ENCODE measurements around the gene HNRNPLL. TPM values are rescaled to one million over a fixed set of nuclear protein-coding genes. Genes with fewer than 3 reads are reported as not detected.

Gene HNRNPLL
- total and polyA plus RNA-seq, 2 of the 8 experiments (the other 6 are each of a cell fraction or from before 2014, with no cell fraction given) = 18.6 to 69.3 TPM

DNA sequence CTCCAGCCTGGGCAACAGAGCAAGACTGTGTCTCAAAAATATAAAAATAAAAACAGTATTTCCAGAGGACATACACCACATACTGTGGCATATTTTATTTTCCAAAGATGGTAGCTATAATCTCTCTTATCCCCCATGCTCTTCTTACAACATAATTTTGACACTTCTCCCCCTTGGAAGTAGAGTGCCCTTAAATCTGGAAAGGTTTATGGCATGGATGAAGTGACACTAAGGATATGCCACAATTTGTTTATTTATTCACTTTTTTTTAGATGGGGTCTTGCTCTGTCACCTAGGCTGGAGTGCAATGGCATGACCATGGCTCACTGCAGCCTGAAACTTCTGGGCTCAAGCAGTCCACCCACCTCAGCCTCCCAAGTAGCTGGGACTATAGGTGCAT lies 56.7 kb downstream of the HNRNPLL start (continued):
- TF ChIP-seq, protein P1, sequence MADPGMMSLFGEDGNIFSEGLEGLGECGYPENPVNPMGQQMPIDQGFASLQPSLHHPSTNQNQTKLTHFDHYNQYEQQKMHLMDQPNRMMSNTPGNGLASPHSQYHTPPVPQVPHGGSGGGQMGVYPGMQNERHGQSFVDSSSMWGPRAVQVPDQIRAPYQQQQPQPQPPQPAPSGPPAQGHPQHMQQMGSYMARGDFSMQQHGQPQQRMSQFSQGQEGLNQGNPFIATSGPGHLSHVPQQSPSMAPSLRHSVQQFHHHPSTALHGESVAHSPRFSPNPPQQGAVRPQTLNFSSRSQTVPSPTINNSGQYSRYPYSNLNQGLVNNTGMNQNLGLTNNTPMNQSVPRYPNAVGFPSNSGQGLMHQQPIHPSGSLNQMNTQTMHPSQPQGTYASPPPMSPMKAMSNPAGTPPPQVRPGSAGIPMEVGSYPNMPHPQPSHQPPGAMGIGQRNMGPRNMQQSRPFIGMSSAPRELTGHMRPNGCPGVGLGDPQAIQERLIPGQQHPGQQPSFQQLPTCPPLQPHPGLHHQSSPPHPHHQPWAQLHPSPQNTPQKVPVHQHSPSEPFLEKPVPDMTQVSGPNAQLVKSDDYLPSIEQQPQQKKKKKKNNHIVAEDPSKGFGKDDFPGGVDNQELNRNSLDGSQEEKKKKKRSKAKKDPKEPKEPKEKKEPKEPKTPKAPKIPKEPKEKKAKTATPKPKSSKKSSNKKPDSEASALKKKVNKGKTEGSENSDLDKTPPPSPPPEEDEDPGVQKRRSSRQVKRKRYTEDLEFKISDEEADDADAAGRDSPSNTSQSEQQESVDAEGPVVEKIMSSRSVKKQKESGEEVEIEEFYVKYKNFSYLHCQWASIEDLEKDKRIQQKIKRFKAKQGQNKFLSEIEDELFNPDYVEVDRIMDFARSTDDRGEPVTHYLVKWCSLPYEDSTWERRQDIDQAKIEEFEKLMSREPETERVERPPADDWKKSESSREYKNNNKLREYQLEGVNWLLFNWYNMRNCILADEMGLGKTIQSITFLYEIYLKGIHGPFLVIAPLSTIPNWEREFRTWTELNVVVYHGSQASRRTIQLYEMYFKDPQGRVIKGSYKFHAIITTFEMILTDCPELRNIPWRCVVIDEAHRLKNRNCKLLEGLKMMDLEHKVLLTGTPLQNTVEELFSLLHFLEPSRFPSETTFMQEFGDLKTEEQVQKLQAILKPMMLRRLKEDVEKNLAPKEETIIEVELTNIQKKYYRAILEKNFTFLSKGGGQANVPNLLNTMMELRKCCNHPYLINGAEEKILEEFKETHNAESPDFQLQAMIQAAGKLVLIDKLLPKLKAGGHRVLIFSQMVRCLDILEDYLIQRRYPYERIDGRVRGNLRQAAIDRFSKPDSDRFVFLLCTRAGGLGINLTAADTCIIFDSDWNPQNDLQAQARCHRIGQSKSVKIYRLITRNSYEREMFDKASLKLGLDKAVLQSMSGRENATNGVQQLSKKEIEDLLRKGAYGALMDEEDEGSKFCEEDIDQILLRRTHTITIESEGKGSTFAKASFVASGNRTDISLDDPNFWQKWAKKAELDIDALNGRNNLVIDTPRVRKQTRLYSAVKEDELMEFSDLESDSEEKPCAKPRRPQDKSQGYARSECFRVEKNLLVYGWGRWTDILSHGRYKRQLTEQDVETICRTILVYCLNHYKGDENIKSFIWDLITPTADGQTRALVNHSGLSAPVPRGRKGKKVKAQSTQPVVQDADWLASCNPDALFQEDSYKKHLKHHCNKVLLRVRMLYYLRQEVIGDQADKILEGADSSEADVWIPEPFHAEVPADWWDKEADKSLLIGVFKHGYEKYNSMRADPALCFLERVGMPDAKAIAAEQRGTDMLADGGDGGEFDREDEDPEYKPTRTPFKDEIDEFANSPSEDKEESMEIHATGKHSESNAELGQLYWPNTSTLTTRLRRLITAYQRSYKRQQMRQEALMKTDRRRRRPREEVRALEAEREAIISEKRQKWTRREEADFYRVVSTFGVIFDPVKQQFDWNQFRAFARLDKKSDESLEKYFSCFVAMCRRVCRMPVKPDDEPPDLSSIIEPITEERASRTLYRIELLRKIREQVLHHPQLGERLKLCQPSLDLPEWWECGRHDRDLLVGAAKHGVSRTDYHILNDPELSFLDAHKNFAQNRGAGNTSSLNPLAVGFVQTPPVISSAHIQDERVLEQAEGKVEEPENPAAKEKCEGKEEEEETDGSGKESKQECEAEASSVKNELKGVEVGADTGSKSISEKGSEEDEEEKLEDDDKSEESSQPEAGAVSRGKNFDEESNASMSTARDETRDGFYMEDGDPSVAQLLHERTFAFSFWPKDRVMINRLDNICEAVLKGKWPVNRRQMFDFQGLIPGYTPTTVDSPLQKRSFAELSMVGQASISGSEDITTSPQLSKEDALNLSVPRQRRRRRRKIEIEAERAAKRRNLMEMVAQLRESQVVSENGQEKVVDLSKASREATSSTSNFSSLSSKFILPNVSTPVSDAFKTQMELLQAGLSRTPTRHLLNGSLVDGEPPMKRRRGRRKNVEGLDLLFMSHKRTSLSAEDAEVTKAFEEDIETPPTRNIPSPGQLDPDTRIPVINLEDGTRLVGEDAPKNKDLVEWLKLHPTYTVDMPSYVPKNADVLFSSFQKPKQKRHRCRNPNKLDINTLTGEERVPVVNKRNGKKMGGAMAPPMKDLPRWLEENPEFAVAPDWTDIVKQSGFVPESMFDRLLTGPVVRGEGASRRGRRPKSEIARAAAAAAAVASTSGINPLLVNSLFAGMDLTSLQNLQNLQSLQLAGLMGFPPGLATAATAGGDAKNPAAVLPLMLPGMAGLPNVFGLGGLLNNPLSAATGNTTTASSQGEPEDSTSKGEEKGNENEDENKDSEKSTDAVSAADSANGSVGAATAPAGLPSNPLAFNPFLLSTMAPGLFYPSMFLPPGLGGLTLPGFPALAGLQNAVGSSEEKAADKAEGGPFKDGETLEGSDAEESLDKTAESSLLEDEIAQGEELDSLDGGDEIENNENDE (IDR thresholded peaks at IDR 0.05; ENCODE audit: insufficient replicate concordance, low read length) = no peak
- no peak for TF ChIP-seq HDAC2 (IDR thresholded peaks at IDR 0.05; ENCODE audit: borderline replicate concordance in 1 of 2, low read depth in 2 of 2, low read length in 2 of 2)
- no peak for TF ChIP-seq SIN3A (conservative IDR thresholded peaks at IDR 0.05 in 1 of 2, IDR thresholded peaks at IDR 0.05 in 1 of 2; ENCODE audit: low read depth in 1 of 2, low read length in 2 of 2)
- no peak for TF ChIP-seq CHD2 (IDR thresholded peaks at IDR 0.05; ENCODE audit: low read length)
- TF ChIP-seq POLR2A (IDR thresholded peaks at IDR 0.05; ENCODE audit: control extremely low read depth in 1 of 2, low read depth in 2 of 2, low read length in 2 of 2) = no peak
- TF ChIP-seq CREB1 (IDR thresholded peaks at IDR 0.05) = no peak
- TF ChIP-seq ZNF274 (IDR thresholded peaks at IDR 0.05; ENCODE audit: borderline replicate concordance, extremely low read depth, low read length) = no peak
- no peak for TF ChIP-seq TAF1 (IDR thresholded peaks at IDR 0.05; ENCODE audit: low read depth, low read length)
- TF ChIP-seq SRF (IDR thresholded peaks at IDR 0.05; ENCODE audit: low read depth, low read length) = no peak
- TF ChIP-seq HDAC6 (IDR thresholded peaks at IDR 0.05; ENCODE audit: low read depth, low read length) = no peak

Measured in H1 (cell line).